Left lung (tissue), 10 donors: ENCODE measurements around the gene PTPRC. TPM values are rescaled to one million over a fixed set of nuclear protein-coding genes. Genes with fewer than 3 reads are reported as not detected.
A peak's percentile ranks its signal among the peaks of the same experiment; 100 is the strongest.

Experiments
- ATAC-seq: fragments of 200-7000 bp; cut with Tn5 transposase; one replicate; pipeline ENCODE4 v1.9.1; 2020; ENCODE audit warnings: moderate library complexity
- DNase-seq, 4 donors: peaks; one replicate each; pipeline ENCODE4 v3.0.0-alpha.2; 2013 to 2020
- H3K27ac ChIP-seq, 2 donors: fragments of 200-600 bp; sonication (generic) in 1 of 2; one replicate each; pipeline versions ENCODE4 v1.5.0 to v1.8.0; 2020 to 2021
- H3K27me3 ChIP-seq, 2 donors: fragments of 200-600 bp; sonication (generic) in 1 of 2; one replicate each; pipeline versions ENCODE4 v1.5.0 to v1.8.0; 2020 to 2021
- H3K36me3 ChIP-seq, 2 donors: fragments of 200-600 bp; sonication (generic) in 1 of 2; one replicate each; pipeline versions ENCODE4 v1.5.0 to v1.8.0; 2020 to 2021
- H3K4me1 ChIP-seq, 2 donors: fragments of 200-600 bp; one replicate each; pipeline ENCODE4 v1.8.0; 2021
- H3K4me3 ChIP-seq, 2 donors: fragments of 200-600 bp; sonication (generic) in 1 of 2; one replicate each; pipeline versions ENCODE4 v1.5.0 to v1.8.0; 2020 to 2021; ENCODE audit warnings: mild to moderate bottlenecking in 1 of 2
- H3K9me3 ChIP-seq, 2 donors: fragments of 200-600 bp; sonication (generic) in 1 of 2; one replicate each; pipeline versions ENCODE4 v1.5.0 to v1.8.0; 2020 to 2021
- intact Hi-C, 2 donors: fragments of 100-400 bp; cut with DNase I; formaldehyde crosslinking; loops; one replicate each; pipeline versions ENCODE4 v1.11.2 to v1.14.2; 2022
- polyA plus RNA-seq, 6 donors: library from polyadenylated mRNA; unstranded; fragments of 120-200 nt; gene quantifications; one replicate each; pipeline ENCODE4 v1.2.1, GENCODE V29; 2013; ENCODE audit not compliant: insufficient read length in 6 of 6
- total RNA-seq, 2 donors: library from RNA; stranded (reverse); fragmentation: NEBNext Ultra II Directional; extraction: Animal tissue kit (Norgen Biotek cat#: 25700); gene quantifications; one replicate each; pipeline ENCODE4 v1.2.1, GENCODE V29; 2021
- TF ChIP-seq, protein P1 (sequence below), 2 donors: fragments of 200-600 bp; sonication (generic) in 1 of 2; IDR thresholded peaks; one replicate each; pipeline versions ENCODE4 v1.5.0 to v1.8.0; 2021; ENCODE audit warnings: antibody characterized with exemption in 2 of 2
- donor health status: DM: no; HTN: yes; CAD: no.
- donor health status: DM: no; HTN: no; CAD: no.

PTPRC gene
- total and polyA plus RNA-seq, 8 donors = 7.0 to 180 (median 9.9) TPM

GRCh38 chr1:198761859-198762616, 123.2 kb downstream of the PTPRC start:
- Histone ChIP-seq H3K27me3 (no peaks in the 10 kb centered on the region), H3K4me1 (peaks cover 0 to 11% of the 10 kb centered on the region in 2 donors), H3K9me3 (no peaks in the 10 kb centered on the region), H3K4me3 (no peak overlapping the region), H3K36me3 (no peaks in the 10 kb centered on the region), H3K27ac (no peak overlapping the region)
- intact Hi-C loops = no loop called here
- DNase-seq (no peak), ATAC-seq (no peak)
- TF ChIP-seq, protein P1, sequence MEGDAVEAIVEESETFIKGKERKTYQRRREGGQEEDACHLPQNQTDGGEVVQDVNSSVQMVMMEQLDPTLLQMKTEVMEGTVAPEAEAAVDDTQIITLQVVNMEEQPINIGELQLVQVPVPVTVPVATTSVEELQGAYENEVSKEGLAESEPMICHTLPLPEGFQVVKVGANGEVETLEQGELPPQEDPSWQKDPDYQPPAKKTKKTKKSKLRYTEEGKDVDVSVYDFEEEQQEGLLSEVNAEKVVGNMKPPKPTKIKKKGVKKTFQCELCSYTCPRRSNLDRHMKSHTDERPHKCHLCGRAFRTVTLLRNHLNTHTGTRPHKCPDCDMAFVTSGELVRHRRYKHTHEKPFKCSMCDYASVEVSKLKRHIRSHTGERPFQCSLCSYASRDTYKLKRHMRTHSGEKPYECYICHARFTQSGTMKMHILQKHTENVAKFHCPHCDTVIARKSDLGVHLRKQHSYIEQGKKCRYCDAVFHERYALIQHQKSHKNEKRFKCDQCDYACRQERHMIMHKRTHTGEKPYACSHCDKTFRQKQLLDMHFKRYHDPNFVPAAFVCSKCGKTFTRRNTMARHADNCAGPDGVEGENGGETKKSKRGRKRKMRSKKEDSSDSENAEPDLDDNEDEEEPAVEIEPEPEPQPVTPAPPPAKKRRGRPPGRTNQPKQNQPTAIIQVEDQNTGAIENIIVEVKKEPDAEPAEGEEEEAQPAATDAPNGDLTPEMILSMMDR (IDR thresholded peaks at IDR 0.05) = no peak

- intact Hi-C loops = no loop called here
- Histone ChIP-seq H3K4me3 (no peak overlapping the region), H3K36me3 (no peaks in the 10 kb centered on the region), H3K9me3 (no peaks in the 10 kb centered on the region), H3K27ac (no peak overlapping the region), H3K4me1 (peaks cover 0 to 11% of the 10 kb centered on the region in 2 donors), H3K27me3 (no peaks in the 10 kb centered on the region)
- ATAC-seq = no peak
- no peak for DNase-seq
- TF ChIP-seq, protein P1 (IDR thresholded peaks at IDR 0.05) = no peak
Observed at GRCh38 chr1:198763298-198763714, 124.5 kb downstream of the PTPRC start.

DNA sequence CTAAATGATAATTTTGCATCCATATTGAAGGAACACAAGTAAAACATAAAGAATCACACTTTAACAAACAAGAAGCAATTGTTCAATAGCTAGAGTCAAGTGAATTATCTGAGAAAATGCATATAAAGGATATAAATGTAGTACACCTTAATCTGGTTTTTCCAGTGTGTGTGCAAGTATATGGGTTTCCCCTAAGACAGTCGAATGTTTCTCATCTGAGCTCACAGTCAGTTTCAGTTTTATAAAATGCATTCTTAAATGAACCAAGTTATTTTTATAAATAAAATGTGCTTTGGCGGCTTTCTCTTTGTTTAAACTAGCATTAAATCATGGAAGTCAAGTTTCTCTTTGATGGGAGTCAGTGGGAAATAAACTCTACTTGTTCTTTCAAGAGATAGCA, 125.9 kb downstream of the PTPRC start:
- Histone ChIP-seq H3K27ac (no peak overlapping the region), H3K4me1 (peaks cover 0 to 11% of the 10 kb centered on the region in 2 donors), H3K9me3 (no peaks in the 10 kb centered on the region), H3K36me3 (no peaks in the 10 kb centered on the region), H3K4me3 (no peak overlapping the region), H3K27me3 (no peaks in the 10 kb centered on the region)
- DNase-seq = no peak
- ATAC-seq = no peak
- intact Hi-C loops = no loop called here
- TF ChIP-seq, protein P1 (IDR thresholded peaks at IDR 0.05) = no peak

- Histone ChIP-seq H3K36me3 (no peaks in the 10 kb centered on the region), H3K27ac (no peak overlapping the region), H3K4me3 (no peak overlapping the region), H3K9me3 (no peaks in the 10 kb centered on the region), H3K4me1 (peaks cover 0 to 11% of the 10 kb centered on the region in 2 donors), H3K27me3 (no peaks in the 10 kb centered on the region)
- ATAC-seq (no peak), DNase-seq (no peak)
- TF ChIP-seq, protein P1 (IDR thresholded peaks at IDR 0.05) = no peak
- intact Hi-C loops = no loop called here
Observed at GRCh38 chr1:198765416-198765815, 126.6 kb downstream of the PTPRC start.

DNA sequence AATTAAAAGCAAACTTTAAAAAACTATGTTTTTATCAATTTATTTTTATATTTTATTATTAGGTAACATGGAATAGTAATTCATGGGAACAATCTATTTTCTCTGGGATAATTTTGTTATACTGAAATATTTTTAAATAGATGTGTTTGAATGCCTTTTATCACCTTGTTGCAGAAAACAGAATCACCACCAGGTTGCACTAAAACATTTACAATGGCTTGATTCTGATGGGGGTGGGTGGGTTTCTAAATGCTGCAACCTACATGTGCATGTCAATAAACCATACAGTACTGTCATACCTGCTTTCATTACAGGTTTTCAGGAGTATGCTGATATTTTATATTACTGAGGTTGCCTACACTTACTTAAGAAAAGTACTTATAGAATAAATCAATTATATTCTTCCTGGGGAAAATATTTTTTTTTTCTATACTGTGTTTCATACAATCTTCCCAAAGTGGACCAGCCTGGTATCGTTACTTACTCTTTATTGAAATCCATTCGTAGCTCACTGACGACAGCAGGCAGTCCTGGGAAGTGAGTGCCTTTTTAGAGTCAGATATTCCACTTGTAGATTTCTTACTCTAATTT, 132.8 kb downstream of the PTPRC start:
- no peaks in the 10 kb centered on the region for H3K27me3 ChIP-seq
- ATAC-seq (no peak), DNase-seq (peak in 1 of 4 donors; percentile 21)
- H3K27ac ChIP-seq = no peak overlapping the region
- TF ChIP-seq, protein P1 (IDR thresholded peaks at IDR 0.05) = peak; percentile 42 to 51
- peaks cover 0 to 39% of the 10 kb centered on the region in 2 donors for H3K4me1 ChIP-seq
- no peaks in the 10 kb centered on the region for H3K9me3 ChIP-seq
- intact Hi-C loops = no loop called here
- H3K36me3 ChIP-seq = no peaks in the 10 kb centered on the region
- no peak overlapping the region for H3K4me3 ChIP-seq
